GM12873 (cell line): Measurements from ENCODE around the gene CCDC167.

ENCODE experiments used
- CTCF ChIP-seq: IDR thresholded peaks from 2 replicates; pipeline ENCODE4 v1.5.1; 2012; ENCODE audit warnings: low read depth, mild to moderate bottlenecking, moderate library complexity, low read length, control low read depth; ENCODE audit not compliant: insufficient read depth; ENCODE audit errors: missing control alignments

The CCDC167 gene

GRCh38 chr6:37519461-37519860, 19.8 kb upstream of the CCDC167 start:
- TF ChIP-seq CTCF: no peak

DNA sequence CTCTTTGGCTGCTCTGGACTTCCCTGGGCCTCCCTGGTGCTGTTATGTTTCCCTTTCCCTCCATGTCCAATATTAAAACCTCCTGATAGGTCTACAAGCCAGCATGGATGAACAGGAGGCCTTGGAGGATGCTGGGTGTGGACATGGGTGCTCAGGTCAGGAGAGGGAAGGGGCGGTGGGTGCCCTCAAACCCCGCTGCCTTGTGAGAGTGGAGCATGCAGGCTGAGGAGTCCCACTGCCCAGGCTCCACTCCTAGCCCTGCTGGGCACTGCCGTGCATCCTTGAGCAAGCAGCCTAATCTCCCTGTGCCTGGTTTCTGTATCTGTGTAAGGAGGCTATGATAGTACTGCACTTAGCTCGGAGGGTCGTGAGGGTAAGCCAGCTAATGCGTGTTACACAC, 18.4 kb upstream of the CCDC167 start:
- TF ChIP-seq CTCF: no peak

DNA sequence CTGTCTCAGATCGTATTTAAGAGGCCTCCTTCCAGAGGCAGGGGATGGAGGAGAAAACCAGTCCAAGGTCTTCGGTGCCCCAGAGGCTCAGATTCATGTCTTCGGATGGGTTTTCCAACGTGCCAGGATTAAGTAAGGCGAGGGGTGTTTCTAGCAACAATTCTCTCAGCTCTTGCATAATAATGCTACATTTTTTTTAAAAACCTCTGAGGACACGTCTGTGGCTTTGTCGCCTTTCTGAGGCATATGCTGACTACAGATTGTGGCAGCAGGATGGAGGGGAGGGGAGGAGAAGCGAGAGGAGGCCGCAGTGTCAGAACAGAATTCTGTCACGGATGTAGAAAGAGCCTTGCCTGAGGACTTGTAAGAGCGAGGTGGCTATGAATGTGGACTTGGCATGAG, 17.7 kb upstream of the CCDC167 start:
- TF ChIP-seq CTCF: no peak

DNA sequence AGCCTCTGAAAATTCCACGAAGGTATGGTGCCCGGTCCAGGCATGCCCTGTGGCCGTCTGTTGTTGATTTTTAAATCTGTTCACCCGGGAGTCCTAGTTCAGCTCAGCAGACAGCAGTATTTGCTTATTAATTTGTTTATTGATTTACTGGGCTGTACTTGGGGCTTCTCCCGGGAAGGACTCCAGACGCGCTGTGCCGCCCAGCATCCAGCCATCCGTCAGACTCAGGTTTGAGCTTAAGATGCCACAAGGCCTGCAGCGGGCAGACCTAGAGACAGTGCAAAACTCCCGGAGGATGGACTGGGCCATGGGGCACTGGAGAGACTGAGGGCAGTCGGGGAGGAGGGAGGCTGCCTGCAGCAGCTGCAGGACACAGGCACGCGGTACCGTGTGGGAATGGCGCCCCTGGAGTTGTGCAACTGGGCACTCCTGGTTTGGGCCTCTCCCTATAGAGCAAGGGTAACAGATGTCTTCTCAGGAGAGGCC, 17.3 kb upstream of the CCDC167 start:
- TF ChIP-seq CTCF: no peak

DNA sequence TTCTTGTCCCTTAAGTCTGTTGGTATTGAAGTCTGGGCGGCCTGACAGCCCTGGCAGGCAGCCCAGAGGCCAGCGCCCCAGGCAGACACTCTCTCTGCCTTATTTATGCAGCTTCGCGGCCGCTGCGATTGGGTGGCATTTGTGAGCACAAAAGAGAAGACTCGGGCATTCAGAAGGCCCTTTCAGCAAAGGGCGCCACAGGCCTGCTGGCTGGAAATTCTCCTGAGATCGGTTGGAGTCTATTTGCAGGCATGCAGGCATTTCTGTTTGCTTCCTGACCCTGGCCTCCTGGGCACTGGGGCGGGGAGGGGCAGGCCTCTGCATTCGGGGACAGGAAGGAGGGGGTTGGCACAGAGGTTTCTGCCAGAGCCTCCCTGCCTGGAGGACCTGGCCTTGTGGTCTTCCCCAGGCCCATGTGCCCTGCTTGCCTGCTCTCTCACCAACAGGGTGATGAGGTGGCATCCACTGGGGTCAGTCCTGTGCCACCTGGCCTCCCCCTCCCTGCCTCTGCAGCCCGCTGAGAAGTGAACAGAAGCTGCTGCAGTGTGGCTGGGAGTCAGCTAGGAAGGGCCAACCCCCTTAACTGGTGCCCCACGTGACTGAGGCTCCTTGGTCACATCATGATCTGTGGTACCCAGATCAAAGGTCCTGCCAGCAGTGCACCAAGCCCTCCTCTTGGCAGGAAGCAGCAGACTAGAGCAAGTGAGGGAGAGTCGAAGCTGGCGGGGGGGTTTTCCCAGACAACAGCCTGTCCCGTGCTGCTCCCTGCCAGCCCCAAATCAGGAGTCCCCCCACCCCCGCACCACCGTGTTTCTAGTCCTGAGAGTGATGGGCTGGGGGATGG, 16.6 kb upstream of the CCDC167 start:
- TF ChIP-seq CTCF: no peak

- TF ChIP-seq CTCF: no peak
Observed at GRCh38 chr6:37515712-37516075, 16.0 kb upstream of the CCDC167 start.

- TF ChIP-seq CTCF: no peak
Observed at GRCh38 chr6:37514837-37515236, 15.1 kb upstream of the CCDC167 start.
